GM19397 (cell line): ENCODE data around the gene CTAGE4.
"Not testable (repeated sequence)": the region's sequence is repeated elsewhere in the genome, so short reads cannot be mapped to it uniquely, and the experiment has no call there.

Experiments
- ATAC-seq: cut with Tn5 transposase; IDR thresholded peaks from one replicate; pipeline ENCODE4 v1.9.1; 2021; ENCODE audit warnings: mild to moderate bottlenecking, moderate library complexity; ENCODE audit not compliant: unreplicated experiment

CTAGE4 gene

DNA sequence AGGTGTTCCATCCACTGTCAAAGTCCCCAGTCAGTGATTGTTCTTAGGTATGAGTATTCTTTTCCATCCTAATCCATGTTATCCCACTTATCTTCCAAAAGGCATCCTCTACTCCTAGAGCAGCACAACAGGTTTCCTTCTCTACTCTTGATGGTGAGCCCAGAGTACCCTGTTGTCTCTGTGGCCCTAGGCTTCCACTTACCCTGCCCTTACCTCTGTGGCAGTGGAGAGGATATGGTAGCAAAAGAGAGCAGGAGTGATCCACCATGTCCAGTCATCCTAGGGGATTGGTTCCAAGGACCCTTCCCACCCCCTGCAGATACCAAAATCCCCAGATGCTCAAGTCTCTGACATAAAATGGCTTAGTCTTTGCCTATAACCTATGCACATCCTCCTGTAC lies 33.9 kb downstream of the CTAGE4 start:
- not testable (repeated sequence) for ATAC-seq

DNA sequence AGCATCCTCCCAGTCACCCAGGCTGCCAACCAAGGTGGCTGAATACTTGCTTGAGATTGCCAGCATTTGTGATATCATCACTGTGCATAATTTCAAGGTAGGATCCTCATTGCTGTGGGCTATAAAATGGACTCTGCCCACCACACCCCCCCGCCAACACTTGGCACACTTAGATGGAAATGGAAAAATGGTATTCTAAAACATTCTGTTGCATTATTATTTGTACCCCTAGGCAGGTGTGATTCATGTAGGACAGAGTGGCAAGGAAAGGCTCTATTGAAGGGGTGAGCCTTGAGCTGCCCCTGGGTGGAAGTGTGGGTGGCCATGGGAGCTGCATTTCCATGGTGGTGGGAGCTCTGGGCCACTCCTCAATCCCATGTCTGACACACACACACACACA lies 35.3 kb downstream of the CTAGE4 start:
- not testable (repeated sequence) for ATAC-seq

DNA sequence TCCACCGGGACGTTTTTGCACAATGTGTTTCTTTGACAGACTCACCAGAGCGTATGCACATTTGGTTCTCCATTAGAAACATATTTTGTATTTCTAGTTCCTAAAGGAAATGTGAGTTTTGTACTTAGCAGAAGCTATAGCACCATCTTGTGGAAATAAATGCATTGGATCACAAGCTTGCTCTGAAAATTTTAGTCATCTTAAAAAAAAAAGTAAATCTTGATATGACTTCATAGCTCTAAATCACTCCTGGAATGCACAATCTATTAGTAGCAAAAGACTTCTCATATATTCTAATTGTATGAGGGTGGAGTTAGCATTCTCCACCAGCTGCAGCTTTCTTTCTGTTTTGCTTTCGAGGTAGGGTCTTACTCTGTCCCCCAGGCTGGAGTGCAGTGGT lies 35.9 kb downstream of the CTAGE4 start:
- ATAC-seq, result not testable (repeated sequence)

DNA sequence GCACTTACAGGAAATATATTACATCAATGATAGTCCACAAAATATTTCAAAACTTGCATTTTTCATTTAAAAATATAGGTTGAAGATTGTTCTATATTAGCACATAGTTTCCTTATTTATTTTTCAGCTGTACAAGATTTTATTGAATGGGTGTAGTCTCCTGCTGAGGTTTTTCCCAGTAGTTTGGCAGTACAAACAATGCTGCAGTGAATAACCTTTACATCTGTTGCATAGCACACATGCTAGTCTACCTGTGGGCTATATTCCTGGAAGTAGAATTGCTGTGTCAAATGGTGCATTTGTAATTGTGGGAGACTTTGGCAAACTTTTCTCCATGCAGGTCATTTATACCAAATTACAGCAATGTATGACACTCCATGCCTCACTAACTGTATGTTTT lies 37.3 kb downstream of the CTAGE4 start:
- ATAC-seq, result not testable (repeated sequence)

DNA sequence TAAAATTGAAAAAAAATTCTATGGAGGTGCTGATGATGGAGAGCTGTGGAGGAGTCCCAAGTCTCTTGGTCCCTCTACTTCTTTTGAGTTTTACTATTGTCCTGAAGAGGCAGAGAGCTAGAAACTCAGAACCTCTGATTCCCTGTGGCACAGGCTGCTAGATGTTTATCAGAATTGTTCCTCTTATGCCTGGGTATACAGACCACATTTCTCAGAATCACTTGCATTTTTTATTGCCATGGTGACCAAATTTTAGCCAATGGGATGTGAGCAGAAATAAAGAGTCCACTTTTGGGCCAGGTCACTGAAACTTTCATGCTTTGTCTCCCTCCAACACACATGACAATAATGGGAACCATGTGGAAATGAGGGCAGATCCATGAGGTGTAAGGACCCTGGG lies 40.4 kb downstream of the CTAGE4 start:
- not testable (repeated sequence) for ATAC-seq

DNA sequence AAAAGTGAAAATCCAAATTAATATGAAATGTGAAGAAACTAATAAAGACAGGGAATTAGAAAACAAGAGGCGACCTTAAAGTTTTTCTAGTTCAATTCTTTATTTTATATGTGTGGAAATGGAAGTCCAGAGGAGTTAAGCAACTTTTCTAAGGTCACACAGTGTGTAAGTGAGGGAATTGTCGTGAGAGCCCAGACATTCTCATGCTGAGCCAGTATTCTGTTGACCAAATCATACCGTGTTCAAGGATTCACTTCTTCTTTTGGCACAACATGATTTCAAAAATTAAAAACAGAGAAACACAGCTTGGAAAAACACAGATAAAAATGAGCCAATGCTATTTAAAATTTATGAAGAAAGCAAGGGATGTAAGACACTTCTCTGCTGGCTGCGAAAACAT lies 43.6 kb downstream of the CTAGE4 start:
- not testable (repeated sequence) for ATAC-seq

DNA sequence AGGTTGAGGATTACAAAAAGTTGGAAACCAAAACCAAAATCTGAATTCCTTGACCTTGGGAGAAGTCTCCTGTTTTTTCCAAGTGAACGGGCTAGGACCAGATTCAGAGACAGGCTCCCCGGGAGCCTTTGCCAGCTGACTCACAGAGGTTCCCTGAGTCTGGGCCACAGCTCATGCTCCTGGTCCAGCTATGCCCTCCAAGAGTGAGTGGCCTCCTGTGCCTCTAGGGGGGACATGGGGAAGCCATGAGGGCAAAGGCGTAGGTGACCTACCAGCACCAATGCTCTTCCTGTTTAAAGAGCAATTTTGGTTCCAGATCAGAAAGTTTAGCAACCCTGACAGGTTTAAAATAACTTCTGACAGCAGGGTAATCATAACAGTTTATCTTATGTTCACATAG lies 45.5 kb downstream of the CTAGE4 start:
- ATAC-seq, result not testable (repeated sequence)

DNA sequence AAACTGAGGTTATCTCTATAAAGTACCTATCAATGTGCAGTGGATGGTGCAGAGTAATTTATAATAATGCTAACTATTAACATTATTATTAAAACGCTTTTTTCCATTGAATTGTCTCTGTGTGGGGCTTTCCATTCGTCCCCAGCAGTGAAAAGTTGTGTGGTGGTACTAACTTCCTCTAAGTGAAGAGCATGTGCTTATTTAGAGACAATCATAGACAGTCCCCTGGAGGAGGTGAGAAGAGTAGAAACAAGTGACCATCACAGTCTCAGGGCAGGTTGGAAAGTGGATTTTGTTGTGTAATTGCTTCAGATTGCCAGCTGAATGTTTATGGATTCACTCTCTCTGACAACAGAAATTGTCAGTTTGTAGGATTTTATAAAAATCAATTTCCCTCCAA lies 47.8 kb downstream of the CTAGE4 start:
- ATAC-seq, result not testable (repeated sequence)

DNA sequence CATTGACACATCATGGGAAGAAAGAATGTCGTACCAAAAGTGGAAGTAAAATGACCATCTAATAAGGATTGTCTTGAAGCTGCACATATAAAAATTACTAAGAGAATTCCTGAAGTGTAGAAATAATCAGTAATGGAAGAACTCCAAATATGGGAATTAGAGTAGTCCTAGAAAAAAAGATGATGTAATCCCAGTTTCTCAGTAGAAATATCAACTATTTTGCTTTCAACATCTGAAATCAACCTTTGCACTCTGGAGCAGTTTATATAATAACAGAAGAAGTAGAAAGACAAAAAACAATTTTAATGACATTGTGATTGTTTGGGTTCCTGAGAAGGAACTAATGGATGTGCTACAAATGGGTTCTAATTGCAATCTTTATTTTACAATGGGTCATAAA lies 49.8 kb downstream of the CTAGE4 start:
- not testable (repeated sequence) for ATAC-seq
